ENCODE results near the gene PCDH15.
"Not testable (repeated sequence)": the region's sequence is repeated elsewhere in the genome, so short reads cannot be mapped to it uniquely, and the experiment has no call there.

Gene PCDH15

DNA sequence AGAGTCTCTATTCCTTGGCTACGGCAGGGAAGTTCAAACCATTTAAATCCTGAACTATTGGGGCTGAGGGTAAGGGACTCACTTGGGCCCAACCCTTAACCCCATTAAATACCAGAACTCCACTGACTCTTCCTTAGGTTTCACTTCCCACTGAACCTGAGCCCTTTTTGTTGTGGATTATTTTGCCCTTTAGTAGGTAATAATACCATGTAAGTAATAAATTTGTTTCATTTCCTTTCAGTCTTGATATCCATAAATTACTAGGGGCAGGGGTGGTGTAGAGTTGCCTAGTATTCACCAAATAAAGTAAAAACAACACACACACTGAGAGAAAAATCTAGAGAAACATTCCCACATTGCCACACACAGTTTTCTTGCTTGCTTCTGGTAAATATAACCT, 352.0 kb downstream of the PCDH15 start:
- no peak overlapping the region for H3K4me3 ChIP-seq (ENCODE audit: low read length)
- TF ChIP-seq, protein P1, sequence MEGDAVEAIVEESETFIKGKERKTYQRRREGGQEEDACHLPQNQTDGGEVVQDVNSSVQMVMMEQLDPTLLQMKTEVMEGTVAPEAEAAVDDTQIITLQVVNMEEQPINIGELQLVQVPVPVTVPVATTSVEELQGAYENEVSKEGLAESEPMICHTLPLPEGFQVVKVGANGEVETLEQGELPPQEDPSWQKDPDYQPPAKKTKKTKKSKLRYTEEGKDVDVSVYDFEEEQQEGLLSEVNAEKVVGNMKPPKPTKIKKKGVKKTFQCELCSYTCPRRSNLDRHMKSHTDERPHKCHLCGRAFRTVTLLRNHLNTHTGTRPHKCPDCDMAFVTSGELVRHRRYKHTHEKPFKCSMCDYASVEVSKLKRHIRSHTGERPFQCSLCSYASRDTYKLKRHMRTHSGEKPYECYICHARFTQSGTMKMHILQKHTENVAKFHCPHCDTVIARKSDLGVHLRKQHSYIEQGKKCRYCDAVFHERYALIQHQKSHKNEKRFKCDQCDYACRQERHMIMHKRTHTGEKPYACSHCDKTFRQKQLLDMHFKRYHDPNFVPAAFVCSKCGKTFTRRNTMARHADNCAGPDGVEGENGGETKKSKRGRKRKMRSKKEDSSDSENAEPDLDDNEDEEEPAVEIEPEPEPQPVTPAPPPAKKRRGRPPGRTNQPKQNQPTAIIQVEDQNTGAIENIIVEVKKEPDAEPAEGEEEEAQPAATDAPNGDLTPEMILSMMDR (conservative IDR thresholded peaks at IDR 0.05; ENCODE audit: low read depth, low read length) = no peak
- no peak for DNase-seq (ENCODE audit: low read depth)

DNA sequence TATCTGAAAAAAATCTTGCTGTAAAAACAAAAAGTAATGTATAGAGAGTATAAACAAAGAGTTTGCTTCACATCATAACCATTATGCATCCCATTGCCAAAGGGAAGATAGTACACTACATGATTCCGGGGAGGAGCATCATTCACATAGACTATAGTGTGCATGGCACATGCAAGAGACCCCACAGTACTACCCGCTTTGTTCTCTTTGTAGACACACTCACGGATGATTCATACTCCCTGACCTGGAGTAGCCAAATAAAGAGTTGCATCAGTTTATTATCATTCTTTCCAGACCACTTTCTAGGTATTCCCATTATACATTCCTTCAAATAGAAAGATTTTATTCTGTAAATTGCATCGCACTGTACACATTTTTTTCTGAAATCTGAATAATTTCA, 356.9 kb downstream of the PCDH15 start:
- TF ChIP-seq, protein P1 (conservative IDR thresholded peaks at IDR 0.05; ENCODE audit: low read depth, low read length) = no peak
- no peak overlapping the region for H3K4me3 ChIP-seq (ENCODE audit: low read length)
- DNase-seq (ENCODE audit: low read depth) = no peak

DNA sequence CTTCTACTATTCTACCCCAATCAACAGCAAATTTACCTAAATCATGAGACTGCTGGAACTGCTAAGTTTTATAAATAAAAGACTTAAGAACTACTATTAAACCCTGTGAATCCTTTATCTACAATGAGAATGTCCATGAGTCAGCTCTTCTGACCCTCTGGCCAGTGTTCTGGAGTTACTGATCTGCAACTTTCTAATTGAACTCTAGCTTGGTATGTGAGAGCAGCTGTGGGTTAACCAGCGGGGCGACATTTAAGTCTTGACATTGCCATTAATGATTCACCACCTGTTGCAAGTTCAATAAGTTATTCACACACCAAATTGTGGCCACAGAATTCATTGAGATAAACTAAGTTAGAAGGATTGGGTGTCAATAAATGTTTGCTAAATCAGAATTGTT, 359.8 kb downstream of the PCDH15 start:
- TF ChIP-seq, protein P1 (conservative IDR thresholded peaks at IDR 0.05; ENCODE audit: low read depth, low read length) = no peak
- peak; percentile 5 for DNase-seq (ENCODE audit: low read depth)
- H3K4me3 ChIP-seq (ENCODE audit: low read length) = no peak overlapping the region

DNA sequence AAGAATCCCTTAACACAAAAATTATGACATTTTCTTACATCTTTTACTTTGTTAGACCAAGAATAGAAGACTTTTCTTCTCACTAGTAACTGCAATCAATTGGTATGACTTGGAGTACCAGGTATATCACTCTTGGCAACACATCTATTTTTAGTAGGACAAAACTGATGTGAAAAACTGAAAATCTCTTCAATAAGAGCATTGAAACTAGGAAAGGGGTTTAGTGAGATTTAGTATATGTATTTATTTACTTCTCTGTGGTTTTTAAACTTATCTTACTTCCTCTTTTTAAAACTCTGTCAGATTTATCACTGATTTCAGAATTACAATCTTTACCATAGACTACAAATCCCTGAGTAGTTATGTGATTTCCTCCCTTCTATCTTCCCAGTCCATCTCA, 366.2 kb downstream of the PCDH15 start:
- TF ChIP-seq, protein P1 (conservative IDR thresholded peaks at IDR 0.05; ENCODE audit: low read depth, low read length) = no peak
- H3K4me3 ChIP-seq (ENCODE audit: low read length) = no peak overlapping the region
- DNase-seq (ENCODE audit: low read depth) = no peak

DNA sequence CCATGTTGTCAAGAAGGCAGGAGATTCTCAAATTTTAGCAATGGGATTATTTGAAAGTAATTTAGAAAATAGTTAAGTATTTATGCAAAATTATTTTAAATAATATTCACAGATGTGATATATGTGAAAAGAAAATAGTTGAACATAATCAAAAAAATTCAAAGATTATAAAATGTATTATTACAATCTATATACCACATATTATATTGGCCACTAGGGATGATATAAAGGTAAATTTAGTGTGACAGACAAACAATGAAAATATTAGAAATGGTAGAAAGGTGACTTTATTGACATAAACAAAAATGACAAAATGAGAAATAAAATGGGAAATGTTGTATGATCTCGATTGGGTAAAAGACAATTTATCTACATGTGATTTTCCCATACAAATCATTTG, 385.5 kb downstream of the PCDH15 start:
- DNase-seq (ENCODE audit: low read depth) = no peak
- TF ChIP-seq, protein P1 (conservative IDR thresholded peaks at IDR 0.05; ENCODE audit: low read depth, low read length) = no peak
- no peak overlapping the region for H3K4me3 ChIP-seq (ENCODE audit: low read length)

DNA sequence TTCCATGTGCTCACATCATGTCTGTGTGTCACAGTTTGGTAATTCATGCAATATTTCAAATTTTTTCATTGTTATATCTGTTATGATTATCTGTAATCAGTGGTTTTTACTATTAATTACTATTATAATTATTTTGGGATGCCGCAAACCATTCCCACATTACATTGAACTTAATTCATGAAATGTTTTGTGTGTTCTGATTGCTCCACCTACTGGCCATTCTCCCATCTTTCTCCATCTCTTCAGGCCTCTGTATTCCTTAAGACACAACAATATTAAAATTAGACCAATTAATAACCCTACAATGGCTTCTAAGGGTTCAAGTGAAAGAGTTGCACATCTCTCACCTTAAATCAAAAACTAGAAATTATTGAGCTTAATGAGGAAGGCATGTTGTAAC, 398.5 kb downstream of the PCDH15 start:
- no peak overlapping the region for H3K4me3 ChIP-seq (ENCODE audit: low read length)
- TF ChIP-seq, protein P1 (conservative IDR thresholded peaks at IDR 0.05; ENCODE audit: low read depth, low read length) = peak; percentile 59
- peak; percentile 11 for DNase-seq (ENCODE audit: low read depth)

DNA sequence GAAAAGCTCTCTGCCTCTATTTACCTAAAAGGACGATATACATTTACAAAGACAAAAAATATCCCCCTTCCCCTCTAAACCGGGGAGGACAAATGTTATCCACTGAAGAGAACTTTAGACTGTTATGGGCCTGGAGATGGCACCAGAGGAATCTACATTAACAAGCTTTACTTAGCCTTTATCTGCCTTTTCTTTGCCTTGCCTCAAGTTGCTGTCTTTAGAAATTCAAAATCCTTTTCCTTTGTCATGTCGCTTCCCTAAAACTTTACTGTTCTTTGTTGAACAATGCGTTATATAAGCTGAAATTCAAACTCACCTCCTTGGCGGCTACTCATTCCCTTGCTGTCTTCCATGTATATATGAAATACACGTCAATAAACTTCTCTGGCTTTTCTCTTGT, 405.0 kb downstream of the PCDH15 start:
- H3K4me3 ChIP-seq (ENCODE audit: low read length) = no peak overlapping the region
- no peak for DNase-seq (ENCODE audit: low read depth)
- TF ChIP-seq, protein P1 (conservative IDR thresholded peaks at IDR 0.05; ENCODE audit: low read depth, low read length) = no peak

DNA sequence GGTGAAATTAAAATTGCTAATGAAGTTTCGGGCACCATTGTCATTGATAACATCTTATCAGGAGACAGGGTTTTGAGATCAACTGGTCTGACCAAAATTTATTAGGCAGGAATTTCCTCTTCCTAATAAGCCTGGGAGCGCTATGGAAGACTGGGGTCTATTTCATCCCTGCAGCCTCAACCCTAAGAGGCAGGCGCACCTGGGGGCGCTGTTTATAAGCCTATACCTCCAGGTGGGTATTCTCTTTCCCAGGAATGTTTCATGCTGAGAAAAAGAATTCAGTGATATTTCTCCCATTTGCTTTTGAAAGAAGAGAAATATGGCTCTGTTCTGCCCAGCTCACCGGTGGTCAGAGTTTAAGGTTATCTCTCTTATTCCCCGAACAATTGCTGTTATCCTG, 406.4 kb downstream of the PCDH15 start:
- not testable (repeated sequence) for H3K4me3 ChIP-seq (ENCODE audit: low read length); DNase-seq (ENCODE audit: low read depth)
